H1 (cell line): ENCODE results near the gene SLC39A9.

Experiments used
- ASH2L ChIP-seq: fragments of 200-600, 300-600 bp; sonication (generic); IDR thresholded peaks from one replicate; pipeline ENCODE4 v1.7.1; 2017; ENCODE audit warnings: low read length
- GABPA ChIP-seq: IDR thresholded peaks from 2 replicates; pipeline ENCODE4 v1.6.1; 2011; ENCODE audit warnings: mild to moderate bottlenecking, low read length, moderate library complexity, borderline replicate concordance; ENCODE audit not compliant: insufficient read depth
- KDM1A ChIP-seq: fragments of 200-600, 300-600 bp; sonication (generic); IDR thresholded peaks from 2 replicates; pipeline ENCODE4 v1.7.1; 2016; ENCODE audit warnings: mild to moderate bottlenecking, low read length, borderline replicate concordance
- POLR2A ChIP-seq, 2 experiments: IDR thresholded peaks; 1 replicate in 1 of 2; 2 replicates in 1 of 2; pipeline ENCODE4 v1.6.1; 2011; ENCODE audit warnings: low read depth in 2 of 2, low read length in 2 of 2, mild to moderate bottlenecking in 2 of 2; ENCODE audit errors: control extremely low read depth in 1 of 2
- POLR2AphosphoS5 ChIP-seq: IDR thresholded peaks from 2 replicates; pipeline ENCODE4 v1.6.1; 2011; ENCODE audit warnings: low read depth, low read length
- USF2 ChIP-seq: IDR thresholded peaks from 2 replicates; pipeline ENCODE4 v1.6.1; 2011; ENCODE audit warnings: low read length, improper control_type of control experiment
- YY1 ChIP-seq: IDR thresholded peaks from 2 replicates; pipeline ENCODE4 v1.6.1; 2011; ENCODE audit warnings: low read depth, mild to moderate bottlenecking, low read length

- TF ChIP-seq GABPA, result no peak
- no peak for TF ChIP-seq YY1
- no peak for TF ChIP-seq POLR2AphosphoS5
- TF ChIP-seq POLR2A (IDR thresholded peaks at IDR 0.05; ENCODE audit: control extremely low read depth in 1 of 2, low read depth in 2 of 2, low read length in 2 of 2), result no peak
- TF ChIP-seq ASH2L, result no peak
- no peak for TF ChIP-seq USF2
- no peak for TF ChIP-seq KDM1A
Observed at GRCh38 chr14:69487226-69487625, 88.7 kb downstream of the SLC39A9 start.
